Mucosa of descending colon (tissue), 3 donors: ENCODE results near the gene GGTLC1. TPM values are rescaled to one million over a fixed set of nuclear protein-coding genes. Genes with fewer than 3 reads are reported as not detected.

ENCODE experiments used
- ATAC-seq: fragments of 200-7000 bp; cut with Tn5 transposase; one replicate; pipeline ENCODE4 v1.9.1; 2020; ENCODE audit warnings: mild to moderate bottlenecking, moderate library complexity
- DNase-seq, 3 donors: peaks; one replicate each; pipeline ENCODE4 v3.0.0-alpha.2; 2020
- H3K36me3 ChIP-seq: fragments of 200-600 bp; one replicate; pipeline ENCODE4 v1.8.0; 2021; ENCODE audit warnings: low read depth, mild to moderate bottlenecking
- H3K4me1 ChIP-seq: fragments of 200-600 bp; one replicate; pipeline ENCODE4 v1.8.0; 2021; ENCODE audit warnings: low read depth, mild to moderate bottlenecking
- H3K4me3 ChIP-seq: fragments of 200-600 bp; one replicate; pipeline ENCODE4 v1.8.0; 2021; ENCODE audit warnings: mild to moderate bottlenecking
- H3K9me3 ChIP-seq: fragments of 200-600 bp; one replicate; pipeline ENCODE4 v1.8.0; 2021; ENCODE audit warnings: mild to moderate bottlenecking
- CTCF ChIP-seq: fragments of 200-600 bp; IDR thresholded peaks from one replicate; pipeline ENCODE4 v1.8.0; 2022; ENCODE audit warnings: antibody characterized with exemption, mild to moderate bottlenecking
- intact Hi-C, 2 donors: fragments of 100-400 bp; cut with DNase I in 1 of 2; cut with micrococcal nuclease in 1 of 2; formaldehyde crosslinking; loops; one replicate each; pipeline versions ENCODE4 v1.11.0 to v1.11.1; 2022; cut with DNase I, micrococcal nuclease
- total RNA-seq, 3 donors: library from RNA; stranded (reverse); fragmentation: NEBNext Ultra II Directional in 2 of 3; extraction: Animal tissue kit (Norgen Biotek cat#: 25700) in 2 of 3; gene quantifications; one replicate each; pipeline versions ENCODE4 v1.2.1 to v1.2.4, GENCODE V29; 2021 to 2023
- donor health status: DM: no; HTN: no; CAD: no; lungs with moderate emphysema.
- donor health status: DM: no; HTN: no; CAD: no.
- donor health status: DM: no; HTN: yes; CAD: no.

GGTLC1 gene
- total RNA-seq, 3 donors from 2014 or later = 0.32 TPM; not detected in 2

- TF ChIP-seq CTCF = no peak
- DNase-seq (no peak), ATAC-seq (no peak)
- Histone ChIP-seq H3K4me1 (no peaks in the 10 kb centered on the region), H3K4me3 (no peak overlapping the region), H3K36me3 (no peaks in the 10 kb centered on the region), H3K9me3 (no peaks in the 10 kb centered on the region)
- intact Hi-C loops = no loop called here
Measured at GRCh38 chr20:24011282-24011681, 22.7 kb upstream of the GGTLC1 start.

GRCh38 chr20:24007758-24008157, 19.2 kb upstream of the GGTLC1 start:
- ATAC-seq (no peak), DNase-seq (no peak)
- H3K4me3 ChIP-seq = no peak overlapping the region
- TF ChIP-seq CTCF = no peak
- no peaks in the 10 kb centered on the region for H3K36me3 ChIP-seq
- intact Hi-C loops = no loop called here
- no peaks in the 10 kb centered on the region for H3K4me1 ChIP-seq
- no peaks in the 10 kb centered on the region for H3K9me3 ChIP-seq

- Histone ChIP-seq H3K4me3 (no peak overlapping the region), H3K9me3 (no peaks in the 10 kb centered on the region), H3K4me1 (no peaks in the 10 kb centered on the region), H3K36me3 (no peaks in the 10 kb centered on the region)
- no peak for DNase-seq
- TF ChIP-seq CTCF = no peak
- intact Hi-C loops = no loop called here
- ATAC-seq = no peak
Measured at GRCh38 chr20:24007073-24007595, 18.6 kb upstream of the GGTLC1 start.

DNA sequence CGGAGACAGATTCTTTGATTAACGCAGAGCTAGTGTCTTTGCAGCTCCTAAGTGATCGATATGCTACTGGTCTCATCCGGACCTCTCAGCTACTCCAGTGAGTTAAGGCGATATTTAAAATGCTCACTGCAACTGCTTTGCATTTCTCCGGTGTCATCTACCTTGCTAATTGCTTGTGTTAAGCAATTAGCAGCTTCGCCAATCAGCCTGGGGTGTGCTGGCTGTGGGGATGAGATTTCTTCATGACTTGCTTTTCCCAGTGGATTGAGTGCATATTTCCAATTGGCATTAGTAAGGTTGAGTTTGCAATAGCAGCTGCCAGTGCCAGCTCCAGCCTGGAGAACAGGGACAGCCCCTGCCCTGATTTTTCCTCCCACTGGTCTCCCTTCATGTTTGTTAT, 18.0 kb upstream of the GGTLC1 start:
- DNase-seq = no peak
- no peak overlapping the region for H3K4me3 ChIP-seq
- no peak for ATAC-seq
- H3K36me3 ChIP-seq = no peaks in the 10 kb centered on the region
- no peaks in the 10 kb centered on the region for H3K9me3 ChIP-seq
- TF ChIP-seq CTCF = no peak
- H3K4me1 ChIP-seq = no peaks in the 10 kb centered on the region
- intact Hi-C loops = no loop called here

DNA sequence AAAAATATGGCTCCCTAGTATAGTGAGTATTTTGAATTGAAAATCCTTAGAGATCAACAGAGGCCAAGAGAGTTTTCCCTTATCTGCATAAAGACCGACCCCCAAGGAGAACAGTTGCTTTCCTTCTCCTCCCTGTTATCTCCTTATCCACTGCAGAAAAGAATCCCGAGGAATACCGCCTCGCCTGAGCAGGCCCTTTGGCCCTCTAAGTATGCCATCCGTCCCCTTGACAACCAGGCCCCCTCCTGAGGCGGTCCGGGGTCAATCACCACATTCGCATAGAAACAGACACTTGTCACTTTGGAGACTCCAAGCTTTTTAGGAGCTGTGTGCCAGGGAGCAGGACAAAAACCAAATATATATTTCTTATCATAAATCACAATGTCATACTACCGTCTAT, 15.9 kb upstream of the GGTLC1 start:
- Histone ChIP-seq H3K4me1 (no peaks in the 10 kb centered on the region), H3K4me3 (no peak overlapping the region), H3K9me3 (no peaks in the 10 kb centered on the region), H3K36me3 (no peaks in the 10 kb centered on the region)
- DNase-seq (no peak), ATAC-seq (no peak)
- TF ChIP-seq CTCF = no peak
- intact Hi-C loops = no loop called here

GRCh38 chr20:24002896-24003295, 14.3 kb upstream of the GGTLC1 start:
- no peak for ATAC-seq
- intact Hi-C loops = no loop called here
- Histone ChIP-seq H3K36me3 (no peaks in the 10 kb centered on the region), H3K9me3 (no peaks in the 10 kb centered on the region), H3K4me1 (no peaks in the 10 kb centered on the region), H3K4me3 (no peak overlapping the region)
- DNase-seq = no peak
- TF ChIP-seq CTCF = no peak
